A673 (cell line): ENCODE data around the gene PRKCA. TPM values are rescaled to one million over a fixed set of nuclear protein-coding genes. Genes with fewer than 3 reads are reported as not detected.

Source experiments
- BruUV-seq: library from RNA; stranded (reverse); fragments of 400-500 nt; replicated peaks from 2 replicates; lab custom pipeline; 2021; lab: Mats Ljungman, UMichigan
- CTCF ChIA-PET: fragments of 300-600 bp; sonication (Branson Sonifier 250); formaldehyde crosslinking; loops from one replicate; lab custom pipeline; 2022; ENCODE audit warnings: antibody characterized with exemption; lab: Charles Lee
- POLR2A ChIA-PET: fragments of 300-600 bp; sonication (Branson Sonifier 250); formaldehyde crosslinking; loops from one replicate; lab custom pipeline; 2022; ENCODE audit warnings: antibody characterized with exemption; ENCODE audit not compliant: low non-redundant PET; lab: Charles Lee
- DNase-seq: peaks from one replicate; pipeline ENCODE4 v3.0.0-alpha.2; 2015; ENCODE audit warnings: low spot score
- H3K27ac ChIP-seq: fragments of 200-600 bp; sonication (generic); 2 replicates; pipeline ENCODE4 v1.5.1; 2016; ENCODE audit warnings: mixed run types, low read depth, mild to moderate bottlenecking, mixed read lengths, antibody characterized with exemption, low read length; ENCODE audit not compliant: poor library complexity, severe bottlenecking
- H3K27me3 ChIP-seq: fragments of 200-600 bp; sonication (generic); replicated peaks from 2 replicates; pipeline ENCODE4 v1.6.1; 2017; ENCODE audit warnings: mixed run types, low read depth, mild to moderate bottlenecking, mixed read lengths, antibody characterized with exemption, low read length; ENCODE audit not compliant: insufficient read depth, poor library complexity
- H3K36me3 ChIP-seq: fragments of 200-600 bp; sonication (generic); 2 replicates; pipeline ENCODE4 v1.6.1; 2016; ENCODE audit warnings: mixed run types, mild to moderate bottlenecking, mixed read lengths, antibody characterized with exemption, low read length; ENCODE audit not compliant: insufficient read depth, poor library complexity, severe bottlenecking
- H3K4me1 ChIP-seq: fragments of 200-600 bp; sonication (generic); 2 replicates; pipeline ENCODE4 v1.6.1; 2017; ENCODE audit warnings: mixed run types, mild to moderate bottlenecking, mixed read lengths, antibody characterized with exemption, low read length; ENCODE audit not compliant: insufficient read depth, poor library complexity, severe bottlenecking
- H3K4me3 ChIP-seq: fragments of 200-600 bp; sonication (generic); 2 replicates; pipeline ENCODE4 v1.5.1; 2016; ENCODE audit warnings: low read depth, mixed run types, mild to moderate bottlenecking, mixed read lengths, low read length; ENCODE audit not compliant: poor library complexity, severe bottlenecking
- H3K9me3 ChIP-seq: fragments of 200-600 bp; sonication (generic); 2 replicates; pipeline ENCODE4 v1.6.1; 2016; ENCODE audit warnings: mixed run types, low read depth, mild to moderate bottlenecking, mixed read lengths, antibody characterized with exemption, low read length; ENCODE audit not compliant: poor library complexity, severe bottlenecking
- EZH2 ChIP-seq: fragments of 200-600 bp; sonication (generic); IDR thresholded peaks from 2 replicates; pipeline ENCODE4 v1.6.1; 2017; ENCODE audit warnings: borderline replicate concordance, low read depth, mild to moderate bottlenecking, mixed read lengths, antibody characterized with exemption, low read length; ENCODE audit not compliant: poor library complexity, severe bottlenecking
- intact Hi-C: fragments of 100-400 bp; cut with micrococcal nuclease; formaldehyde crosslinking; loops from one replicate; pipeline ENCODE4 v1.10.0; 2022; ENCODE audit not compliant: unreplicated experiment
- total RNA-seq: library from RNA; stranded (reverse); gene quantifications from 2 replicates; pipeline ENCODE4 v1.2.3, GENCODE V29; 2021
- TF ChIP-seq, protein P1 (sequence below): fragments of 300-800, 200-600 bp; sonication (generic); conservative IDR thresholded peaks from 2 replicates; pipeline ENCODE4 v1.5.1; 2017; ENCODE audit warnings: low read depth, mild to moderate bottlenecking, antibody characterized with exemption, low read length, moderate library complexity, mixed read lengths

The PRKCA gene
- total RNA-seq, 1 experiment from 2014 or later, result 16.3 TPM

DNA sequence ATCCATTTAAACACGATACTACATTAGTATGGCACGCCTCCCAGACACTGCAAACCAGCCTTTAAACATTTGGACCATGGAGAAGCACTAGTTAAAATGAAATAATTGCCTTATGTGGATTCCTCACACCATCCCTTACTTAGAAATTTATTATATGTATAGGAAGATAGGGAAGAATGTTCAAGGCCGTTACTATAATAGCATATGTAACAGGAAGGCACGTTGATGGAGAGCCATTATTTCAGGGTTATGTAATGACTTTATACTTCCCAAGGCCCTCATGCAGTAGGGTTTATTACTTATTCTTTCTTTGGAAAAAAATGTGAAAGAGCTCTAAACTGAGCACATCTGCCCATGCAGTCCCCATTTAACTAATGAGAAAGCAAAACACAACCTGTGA lies 435.9 kb downstream of the PRKCA start:
- Histone ChIP-seq H3K4me3 (no peak overlapping the region), H3K36me3 (no peaks in the 10 kb centered on the region), H3K9me3 (no peaks in the 10 kb centered on the region), H3K27ac (no peak overlapping the region), H3K27me3 (no peaks in the 10 kb centered on the region), H3K4me1 (no peaks in the 10 kb centered on the region)
- ChIA-PET CTCF (interaction anchor here (0.9 kb wide), 1 partner anchor 10 kb away, joined by 3 read pairs; no protein-coding TSS in a partner anchor), POLR2A (no interaction called here)
- intact Hi-C loops, result no loop called here
- TF ChIP-seq, protein P1, sequence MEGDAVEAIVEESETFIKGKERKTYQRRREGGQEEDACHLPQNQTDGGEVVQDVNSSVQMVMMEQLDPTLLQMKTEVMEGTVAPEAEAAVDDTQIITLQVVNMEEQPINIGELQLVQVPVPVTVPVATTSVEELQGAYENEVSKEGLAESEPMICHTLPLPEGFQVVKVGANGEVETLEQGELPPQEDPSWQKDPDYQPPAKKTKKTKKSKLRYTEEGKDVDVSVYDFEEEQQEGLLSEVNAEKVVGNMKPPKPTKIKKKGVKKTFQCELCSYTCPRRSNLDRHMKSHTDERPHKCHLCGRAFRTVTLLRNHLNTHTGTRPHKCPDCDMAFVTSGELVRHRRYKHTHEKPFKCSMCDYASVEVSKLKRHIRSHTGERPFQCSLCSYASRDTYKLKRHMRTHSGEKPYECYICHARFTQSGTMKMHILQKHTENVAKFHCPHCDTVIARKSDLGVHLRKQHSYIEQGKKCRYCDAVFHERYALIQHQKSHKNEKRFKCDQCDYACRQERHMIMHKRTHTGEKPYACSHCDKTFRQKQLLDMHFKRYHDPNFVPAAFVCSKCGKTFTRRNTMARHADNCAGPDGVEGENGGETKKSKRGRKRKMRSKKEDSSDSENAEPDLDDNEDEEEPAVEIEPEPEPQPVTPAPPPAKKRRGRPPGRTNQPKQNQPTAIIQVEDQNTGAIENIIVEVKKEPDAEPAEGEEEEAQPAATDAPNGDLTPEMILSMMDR, result no peak
- no peak for TF ChIP-seq EZH2
- BruUV-seq, result no TSS peak
- DNase-seq, result no peak

DNA sequence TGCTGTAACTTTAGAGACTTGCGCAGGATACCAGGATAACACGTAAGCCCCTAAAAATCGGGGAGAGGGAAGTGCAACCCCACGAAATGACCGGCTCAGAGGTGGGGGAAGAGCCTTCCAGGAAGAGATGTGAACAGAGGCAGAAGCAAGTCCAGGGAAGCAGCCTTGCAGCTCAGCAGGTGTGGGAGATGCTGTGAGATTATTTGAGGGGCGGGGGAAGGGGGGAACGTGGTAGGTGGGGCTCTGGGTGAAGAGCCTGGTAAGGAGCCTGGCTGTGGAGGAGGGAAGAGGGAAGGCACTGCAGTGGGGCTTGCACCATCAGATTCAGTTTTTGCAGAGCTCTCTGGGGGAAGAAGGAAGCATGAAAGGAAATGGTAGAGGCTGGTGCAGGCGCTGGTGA lies 437.1 kb downstream of the PRKCA start:
- intact Hi-C loops, result no loop called here
- BruUV-seq, result no TSS peak
- TF ChIP-seq EZH2, result no peak
- TF ChIP-seq, protein P1, result no peak
- no peak for DNase-seq
- no peaks in the 10 kb centered on the region for H3K27me3 ChIP-seq
- CTCF ChIA-PET, result no interaction called here
- H3K27ac ChIP-seq, result no peak overlapping the region
- H3K4me1 ChIP-seq, result no peaks in the 10 kb centered on the region
- no peaks in the 10 kb centered on the region for H3K36me3 ChIP-seq
- H3K9me3 ChIP-seq, result no peaks in the 10 kb centered on the region
- H3K4me3 ChIP-seq, result no peak overlapping the region
- POLR2A ChIA-PET, result no interaction called here

DNA sequence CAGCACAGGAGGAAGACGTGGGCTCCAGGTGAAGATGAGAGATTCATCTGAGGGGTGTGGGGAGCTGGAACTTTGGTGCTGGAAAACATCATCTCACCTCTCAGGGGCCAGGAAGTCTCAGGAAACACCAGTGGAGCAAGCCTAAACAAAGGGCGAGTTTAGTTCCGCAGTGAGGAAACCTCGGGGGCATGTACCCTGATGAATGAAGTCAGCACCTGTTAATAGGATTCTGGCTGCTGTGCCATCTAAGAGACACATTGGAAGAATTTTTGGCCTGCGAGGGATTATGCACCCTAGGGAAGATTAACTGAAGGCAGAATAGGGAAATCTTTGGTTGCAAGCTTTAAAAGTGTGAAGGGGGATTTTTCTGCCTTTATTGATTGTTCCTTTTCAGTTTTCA lies 437.8 kb downstream of the PRKCA start:
- no peak for DNase-seq
- CTCF ChIA-PET, result no interaction called here
- no peak overlapping the region for H3K4me3 ChIP-seq
- no peak overlapping the region for H3K27ac ChIP-seq
- no peak for TF ChIP-seq EZH2
- TF ChIP-seq, protein P1, result no peak
- BruUV-seq, result no TSS peak
- no peaks in the 10 kb centered on the region for H3K27me3 ChIP-seq
- intact Hi-C loops, result no loop called here
- H3K4me1 ChIP-seq, result no peaks in the 10 kb centered on the region
- no peaks in the 10 kb centered on the region for H3K36me3 ChIP-seq
- POLR2A ChIA-PET, result no interaction called here
- H3K9me3 ChIP-seq, result no peaks in the 10 kb centered on the region
